MV-4-11 (cell line): ENCODE data around the gene CMKLR1.

ENCODE experiments used
- DNase-seq: peaks from one replicate; lab custom pipeline; 2025; lab: John Stamatoyannopoulos, UW

CMKLR1 gene

DNA sequence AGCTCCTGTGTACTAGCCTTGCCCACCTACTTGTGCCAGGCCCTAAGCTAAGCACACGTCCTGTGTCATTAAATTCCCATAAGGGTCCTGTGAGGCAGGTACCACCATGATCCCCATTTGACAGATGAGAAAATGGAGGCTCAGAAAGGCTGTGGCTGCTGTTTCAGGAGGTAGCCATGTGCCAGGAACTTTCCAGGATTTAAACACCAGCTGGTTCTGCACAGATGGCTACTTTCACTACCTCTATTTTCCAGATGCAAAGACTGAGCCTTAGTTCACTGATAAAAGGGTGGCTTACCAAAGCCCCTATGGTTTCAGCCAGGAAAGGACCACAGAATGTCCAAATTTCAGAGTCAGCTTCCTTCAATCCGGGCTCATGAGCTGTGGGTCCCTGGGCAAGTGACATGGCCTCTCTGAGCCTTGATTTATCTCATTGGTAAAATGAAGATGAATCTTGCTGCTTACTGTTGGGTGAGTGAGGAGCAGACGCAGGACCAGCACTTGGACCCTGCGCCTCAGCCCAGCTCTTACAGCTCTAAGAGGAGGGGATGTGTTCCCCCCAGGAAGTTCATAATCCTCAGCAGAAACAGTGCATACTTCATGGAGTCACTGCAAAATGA, 23.5 kb downstream of the CMKLR1 start:
- peak; percentile 95 for DNase-seq

- DNase-seq: peak; percentile 97
Measured at GRCh38 chr12:108313606-108314351, 25.3 kb downstream of the CMKLR1 start.

DNA sequence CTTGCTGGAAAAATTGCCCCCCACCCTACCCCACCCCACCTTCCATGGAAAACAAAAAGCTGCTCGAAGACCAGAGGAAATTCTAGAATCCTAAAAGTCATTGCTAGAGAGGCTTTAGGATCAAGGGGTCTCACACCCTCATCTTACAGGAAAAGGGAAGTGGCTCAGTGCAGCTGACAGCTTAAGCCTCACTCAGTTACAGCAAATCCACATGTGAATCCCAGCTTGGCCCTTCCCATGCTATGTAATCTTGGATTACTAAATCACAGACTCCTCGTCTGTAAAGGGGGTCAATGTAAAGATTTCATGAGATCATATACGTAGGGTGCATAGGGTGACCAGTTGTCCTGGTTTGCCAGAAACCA, 25.9 kb downstream of the CMKLR1 start:
- DNase-seq: peak; percentile 85

DNA sequence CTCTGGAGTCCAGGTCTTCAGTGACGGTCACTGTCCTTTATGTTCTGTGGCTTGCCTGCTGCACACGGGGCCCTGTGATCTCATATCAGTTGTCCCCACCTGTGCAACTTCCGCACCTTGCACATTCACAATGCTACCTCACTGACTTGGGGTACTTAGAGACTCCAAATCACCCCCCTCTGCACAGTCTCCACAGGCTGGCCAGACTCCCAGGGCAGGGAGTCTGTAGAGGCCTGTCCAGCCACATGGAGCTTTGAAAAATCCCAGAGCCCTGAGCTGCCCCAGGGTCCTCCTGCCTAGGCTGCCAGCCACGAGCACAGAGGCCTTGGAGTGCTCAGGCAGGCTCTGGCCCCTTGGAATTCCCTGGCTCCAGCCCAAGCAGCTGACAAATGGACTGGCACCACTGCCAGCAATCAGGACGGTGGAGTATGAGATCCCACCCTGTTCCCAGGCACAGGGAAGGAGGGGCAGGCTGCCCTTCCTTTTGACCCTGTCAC, 26.4 kb downstream of the CMKLR1 start:
- DNase-seq: no peak

DNA sequence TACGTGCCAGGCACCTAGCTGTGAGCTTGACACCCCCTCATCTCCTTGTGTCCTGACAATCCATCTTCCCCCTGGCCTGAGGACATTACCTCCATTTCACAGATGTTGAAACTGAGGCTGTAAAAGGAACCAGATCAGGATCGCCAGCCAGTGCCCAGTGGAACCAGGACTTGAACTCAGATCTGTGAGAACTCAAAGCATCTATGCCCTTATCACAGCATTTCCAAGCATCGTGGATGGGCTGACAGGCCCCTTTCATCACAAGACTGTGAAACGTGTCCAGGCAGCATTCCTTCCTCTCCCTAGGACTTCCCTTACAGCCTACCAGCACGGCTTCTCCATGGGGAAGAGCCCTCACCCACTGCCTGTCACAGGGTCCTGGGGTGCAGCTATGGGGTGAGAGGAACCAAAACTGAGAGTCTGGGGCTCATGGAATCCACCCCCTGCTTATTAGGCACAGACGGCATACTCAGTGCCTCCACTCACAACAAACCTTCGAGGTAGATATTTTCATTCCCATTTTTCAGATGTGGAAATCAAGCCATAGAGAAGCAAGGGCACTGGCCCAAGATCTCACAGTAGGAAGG, 26.9 kb downstream of the CMKLR1 start:
- DNase-seq: no peak

DNA sequence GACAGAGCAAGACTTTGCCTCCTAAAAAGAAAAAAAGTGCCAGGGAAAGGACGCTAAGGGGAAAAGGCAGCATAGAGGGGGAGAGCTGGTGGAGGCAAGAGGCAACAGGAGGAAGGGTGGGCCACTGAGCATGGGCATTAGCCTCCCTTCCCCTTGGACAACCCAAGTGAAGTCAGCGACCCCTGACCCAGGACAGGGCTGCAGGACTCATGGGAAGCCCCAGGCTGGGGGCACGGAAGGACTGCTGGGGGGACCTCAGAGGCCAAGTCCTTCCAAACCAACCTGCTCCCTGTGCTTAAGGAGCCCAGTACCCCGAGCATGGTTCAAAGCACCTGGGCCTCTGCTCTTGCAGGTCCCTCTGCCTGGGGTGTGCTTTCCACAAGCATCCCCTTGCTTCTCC, 27.5 kb downstream of the CMKLR1 start:
- no peak for DNase-seq

DNA sequence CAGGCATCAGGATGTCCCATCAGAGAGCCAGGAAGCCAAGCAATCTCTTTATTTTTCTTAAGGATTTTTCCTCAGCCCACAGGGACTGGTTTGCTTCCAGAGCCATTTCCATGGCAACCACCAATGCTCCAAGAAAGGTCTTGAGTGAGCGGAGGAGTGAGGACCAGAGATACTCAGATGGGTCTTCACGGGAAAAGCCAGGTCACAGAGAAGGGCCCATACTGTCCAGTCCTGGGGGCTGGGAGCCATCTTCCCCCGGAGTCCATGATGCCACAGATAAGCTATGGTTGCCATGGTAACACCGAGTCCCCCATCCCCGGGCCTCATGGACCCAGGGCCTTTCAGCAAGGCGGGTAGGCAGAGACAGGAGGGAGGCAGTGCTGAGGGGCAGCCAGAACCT, 28.6 kb downstream of the CMKLR1 start:
- DNase-seq: no peak

- DNase-seq: peak; percentile 75
Measured at GRCh38 chr12:108309674-108310312, 29.3 kb downstream of the CMKLR1 start.

- no peak for DNase-seq
Measured at GRCh38 chr12:108308395-108309085, 30.6 kb downstream of the CMKLR1 start.

GRCh38 chr12:108307006-108307405, 32.1 kb downstream of the CMKLR1 start:
- peak; percentile 74 for DNase-seq

DNA sequence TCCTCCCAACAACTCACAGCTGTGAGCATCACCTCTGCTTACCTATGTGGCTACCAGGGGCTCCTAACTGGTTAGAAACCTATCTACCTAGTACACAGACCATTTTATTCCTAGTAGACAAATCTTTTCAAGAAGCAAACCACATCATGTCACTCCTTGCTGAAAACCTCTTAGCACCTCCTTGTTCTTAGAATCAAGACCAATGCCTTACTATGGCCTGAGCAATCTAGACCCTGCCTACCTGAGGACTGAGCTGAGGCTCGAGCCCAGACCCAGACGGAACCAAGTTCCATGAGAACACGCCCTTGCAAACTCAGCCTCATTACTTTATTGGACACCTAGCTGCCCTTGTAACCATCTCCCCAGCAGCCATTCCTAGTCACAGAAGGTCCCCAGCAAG, 32.6 kb downstream of the CMKLR1 start:
- DNase-seq: no peak

DNA sequence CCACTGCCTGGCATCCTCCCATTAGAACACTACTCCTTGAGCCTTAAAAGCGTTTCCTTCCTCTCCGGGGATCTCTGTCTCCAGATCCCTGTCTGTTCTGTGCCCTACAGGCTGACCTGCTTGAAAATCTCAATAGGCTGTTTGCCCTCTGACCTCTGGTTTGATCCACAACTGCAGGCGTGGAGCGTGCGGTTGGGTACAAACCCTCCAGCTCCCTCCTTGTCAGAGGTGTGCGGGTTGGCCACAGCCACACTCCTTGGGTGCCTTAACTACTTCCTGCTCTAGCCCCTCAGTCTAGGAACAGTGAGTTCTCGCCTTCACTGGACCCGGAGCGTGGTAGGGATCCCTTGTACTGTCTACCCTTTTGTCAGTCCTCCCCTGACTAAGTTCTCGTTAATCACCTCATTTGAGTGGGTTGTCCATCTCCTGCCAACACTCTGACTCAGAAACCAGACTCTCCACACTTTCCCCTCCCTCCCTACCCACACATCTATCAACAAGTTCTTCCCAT, 33.1 kb downstream of the CMKLR1 start:
- DNase-seq: peak; percentile 56

DNA sequence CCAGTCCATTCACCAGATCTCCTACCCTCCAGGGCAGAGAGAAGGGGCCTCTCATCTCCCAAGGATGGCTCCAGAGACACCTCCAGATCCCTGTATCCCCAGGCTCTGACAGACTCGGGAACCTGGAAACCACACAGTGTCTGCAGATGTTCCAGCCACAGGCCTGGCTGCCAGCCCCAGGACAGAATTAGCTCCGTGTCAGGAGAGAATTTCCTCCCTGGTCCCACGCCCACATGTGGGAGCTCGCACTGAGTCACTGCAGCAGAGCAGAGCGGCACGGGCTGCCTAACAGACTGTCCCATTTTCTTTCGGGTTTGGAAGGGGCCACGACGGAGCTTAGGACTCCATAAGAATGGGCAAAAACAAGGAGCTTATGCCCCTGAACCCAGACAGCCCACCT, 33.6 kb downstream of the CMKLR1 start:
- DNase-seq: peak; percentile 62

DNA sequence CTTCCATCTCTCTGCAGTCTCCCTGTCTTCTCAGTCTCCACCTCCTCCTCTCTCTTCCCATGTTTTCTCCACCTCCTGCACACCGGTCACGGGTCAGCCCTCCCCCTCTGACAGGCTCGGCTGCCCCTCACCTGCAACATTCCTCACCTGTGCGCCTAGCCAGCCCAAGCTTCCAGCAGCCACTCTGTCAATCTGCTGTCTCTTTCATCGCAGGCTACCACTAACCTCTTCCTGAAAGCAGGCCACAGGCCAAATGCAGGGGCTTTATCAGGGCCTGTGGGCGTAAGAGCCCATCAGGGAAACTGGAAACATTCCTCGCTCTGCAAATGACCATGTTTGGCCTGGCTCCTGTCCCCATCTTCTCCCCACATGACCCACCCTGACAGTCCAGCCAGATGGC, 34.5 kb downstream of the CMKLR1 start:
- no peak for DNase-seq

DNA sequence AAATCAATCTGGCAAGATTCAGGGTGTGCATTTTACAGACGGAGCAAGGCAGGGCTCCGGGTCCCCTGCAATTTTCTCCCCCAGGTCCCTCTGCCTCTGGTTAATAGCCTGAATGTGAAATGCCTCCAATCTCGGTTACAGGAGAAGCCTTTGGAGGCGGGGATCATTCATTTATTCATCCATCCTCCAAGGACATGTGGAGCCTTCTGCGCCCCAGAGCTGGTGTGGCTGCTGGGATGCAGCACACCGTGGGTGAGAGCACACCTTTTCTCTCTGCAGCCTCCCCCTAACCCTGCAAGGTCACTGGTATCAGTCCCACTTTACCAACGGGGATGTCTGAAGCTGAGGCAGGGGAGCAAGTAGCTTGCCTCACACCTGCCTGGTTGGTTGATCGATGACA, 35.4 kb downstream of the CMKLR1 start:
- DNase-seq: no peak

DNA sequence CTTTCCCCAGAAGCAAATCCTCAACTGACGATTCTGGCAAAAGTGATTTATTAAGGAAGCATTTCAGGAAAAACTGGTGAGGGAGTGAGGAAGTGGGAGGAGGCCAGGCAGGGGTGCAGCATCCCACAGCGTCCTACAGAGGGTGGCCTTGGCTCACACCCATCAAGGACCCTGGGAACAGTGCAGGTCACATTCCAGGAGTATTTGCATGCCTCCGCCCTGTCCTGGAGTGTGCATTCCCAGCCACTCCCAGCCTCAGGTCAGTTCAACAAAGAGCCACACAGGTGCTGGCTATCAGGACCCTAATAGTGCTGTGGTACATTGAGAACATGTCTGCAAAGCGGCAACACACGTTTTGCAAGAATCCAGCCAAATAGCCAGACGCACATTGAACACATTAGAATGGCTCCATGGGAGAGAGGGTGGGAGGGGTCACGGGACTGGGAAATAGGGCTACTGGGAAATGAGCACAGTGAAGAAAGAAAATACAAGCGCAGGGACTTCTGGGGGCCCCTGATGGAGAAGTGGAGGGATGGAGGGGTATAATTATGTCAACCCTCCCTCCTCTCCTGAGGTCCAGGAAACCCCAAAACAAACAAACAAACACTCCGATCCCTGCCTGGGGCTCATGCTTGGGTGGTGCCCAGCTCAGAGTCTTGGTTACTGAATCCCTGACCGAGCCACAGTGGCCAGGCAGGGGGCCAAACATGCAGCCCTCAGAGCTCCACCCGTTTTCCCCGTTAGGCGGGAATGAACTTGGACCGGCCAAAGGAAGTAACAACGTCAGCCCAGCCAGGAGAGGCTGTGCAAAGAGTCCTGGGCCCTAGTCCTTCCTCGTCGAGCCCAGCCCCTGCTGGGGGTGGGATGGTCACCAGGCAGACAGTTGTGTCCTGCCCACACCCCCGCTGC, 36.5 kb downstream of the CMKLR1 start:
- DNase-seq: no peak

GRCh38 chr12:108302016-108302402, 37.1 kb downstream of the CMKLR1 start:
- DNase-seq: no peak

- DNase-seq: no peak
Measured at GRCh38 chr12:108301346-108301745, 37.8 kb downstream of the CMKLR1 start.

GRCh38 chr12:108299980-108300696, 39.0 kb downstream of the CMKLR1 start:
- DNase-seq: no peak

GRCh38 chr12:108299516-108299915, 39.6 kb downstream of the CMKLR1 start:
- DNase-seq: no peak
